HG02763 (cell line): ENCODE results near the gene BAHCC1.

ENCODE experiments used
- ATAC-seq: cut with Tn5 transposase; IDR thresholded peaks from one replicate; pipeline ENCODE4 v1.9.1; 2021; ENCODE audit warnings: mild to moderate bottlenecking, moderate library complexity; ENCODE audit not compliant: unreplicated experiment

The BAHCC1 gene

GRCh38 chr17:81476635-81477034, 81.4 kb downstream of the BAHCC1 start:
- no peak for ATAC-seq

- no peak for ATAC-seq
Observed at GRCh38 chr17:81477173-81477572, 81.9 kb downstream of the BAHCC1 start.

- no peak for ATAC-seq
Observed at GRCh38 chr17:81478119-81478518, 82.9 kb downstream of the BAHCC1 start.

- no peak for ATAC-seq
Observed at GRCh38 chr17:81479175-81480071, 84.2 kb downstream of the BAHCC1 start.

GRCh38 chr17:81480140-81481072, 85.1 kb downstream of the BAHCC1 start:
- no peak for ATAC-seq

- no peak for ATAC-seq
Observed at GRCh38 chr17:81481073-81481799, 86.0 kb downstream of the BAHCC1 start.

GRCh38 chr17:81481815-81482505, 86.7 kb downstream of the BAHCC1 start:
- ATAC-seq: no peak

- no peak for ATAC-seq
Observed at GRCh38 chr17:81482673-81483072, 87.4 kb downstream of the BAHCC1 start.

GRCh38 chr17:81483085-81483861, 88.0 kb downstream of the BAHCC1 start:
- ATAC-seq: no peak

- no peak for ATAC-seq
Observed at GRCh38 chr17:81483862-81484194, 88.6 kb downstream of the BAHCC1 start.

GRCh38 chr17:81484195-81484979, 89.1 kb downstream of the BAHCC1 start:
- peak; percentile 56 for ATAC-seq

GRCh38 chr17:81486199-81486810, 91.0 kb downstream of the BAHCC1 start:
- no peak for ATAC-seq

- ATAC-seq: no peak
Observed at GRCh38 chr17:81487089-81487486, 91.8 kb downstream of the BAHCC1 start.

GRCh38 chr17:81487487-81488275, 92.4 kb downstream of the BAHCC1 start:
- peak; percentile 57 for ATAC-seq

GRCh38 chr17:81488276-81488860, 93.1 kb downstream of the BAHCC1 start:
- ATAC-seq: peak; percentile 5

GRCh38 chr17:81489012-81489997, 94.0 kb downstream of the BAHCC1 start:
- no peak for ATAC-seq
